ENCODE data around the gene CCNY.

Gene CCNY

GRCh38 chr10:35458500-35459448 lies 122.5 kb downstream of the CCNY start:
- H3K79me2 ChIP-seq (ENCODE audit: low read length): peaks cover 64% of the 10 kb centered on the region
- no peak for DNase-seq
- no peak overlapping the region for H3K9ac ChIP-seq (ENCODE audit: low read length)
- H3K9me2 ChIP-seq (replicated peaks; ENCODE audit: insufficient read depth, low read length): no peaks in the 10 kb centered on the region
- H4K20me1 ChIP-seq (ENCODE audit: insufficient read depth, low read length): no peaks in the 10 kb centered on the region; the same call in 1 of the 2 replicates
- no peak overlapping the region for H3K27ac ChIP-seq (ENCODE audit: low read length)
- no peak overlapping the region for H2AFZ ChIP-seq (ENCODE audit: low read length)
- TF ChIP-seq EZH2 (optimal IDR thresholded peaks at IDR 0.05; ENCODE audit: low read depth, low read length) (no peak), EZH2phosphoT487 (IDR thresholded peaks at IDR 0.05; ENCODE audit: low read length) (no peak)
- TF ChIP-seq, protein P1, sequence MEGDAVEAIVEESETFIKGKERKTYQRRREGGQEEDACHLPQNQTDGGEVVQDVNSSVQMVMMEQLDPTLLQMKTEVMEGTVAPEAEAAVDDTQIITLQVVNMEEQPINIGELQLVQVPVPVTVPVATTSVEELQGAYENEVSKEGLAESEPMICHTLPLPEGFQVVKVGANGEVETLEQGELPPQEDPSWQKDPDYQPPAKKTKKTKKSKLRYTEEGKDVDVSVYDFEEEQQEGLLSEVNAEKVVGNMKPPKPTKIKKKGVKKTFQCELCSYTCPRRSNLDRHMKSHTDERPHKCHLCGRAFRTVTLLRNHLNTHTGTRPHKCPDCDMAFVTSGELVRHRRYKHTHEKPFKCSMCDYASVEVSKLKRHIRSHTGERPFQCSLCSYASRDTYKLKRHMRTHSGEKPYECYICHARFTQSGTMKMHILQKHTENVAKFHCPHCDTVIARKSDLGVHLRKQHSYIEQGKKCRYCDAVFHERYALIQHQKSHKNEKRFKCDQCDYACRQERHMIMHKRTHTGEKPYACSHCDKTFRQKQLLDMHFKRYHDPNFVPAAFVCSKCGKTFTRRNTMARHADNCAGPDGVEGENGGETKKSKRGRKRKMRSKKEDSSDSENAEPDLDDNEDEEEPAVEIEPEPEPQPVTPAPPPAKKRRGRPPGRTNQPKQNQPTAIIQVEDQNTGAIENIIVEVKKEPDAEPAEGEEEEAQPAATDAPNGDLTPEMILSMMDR (IDR thresholded peaks at IDR 0.05; ENCODE audit: low read length): no peak
- H3K4me2 ChIP-seq (ENCODE audit: low read depth, low read length): no peak overlapping the region
- no peaks in the 10 kb centered on the region for H3K36me3 ChIP-seq (replicated peaks; ENCODE audit: insufficient read depth, low read length)
- no peak overlapping the region for H3K4me3 ChIP-seq (ENCODE audit: low read length)
- H3K9me3 ChIP-seq (replicated peaks; ENCODE audit: insufficient read depth, low read length): no peaks in the 10 kb centered on the region
- H3F3A ChIP-seq (ENCODE audit: insufficient read depth, low read length): 0 out of 2 replicates have a peak, but pooled peaks cover 4% of the 10 kb centered on the region
- H3K27me3 ChIP-seq (replicated peaks; ENCODE audit: insufficient read depth, low read length): no peaks in the 10 kb centered on the region
- H3K4me1 ChIP-seq (ENCODE audit: low read length): peaks cover 13% of the 10 kb centered on the region

- DNase-seq: no peak
- no peak overlapping the region for H3K4me3 ChIP-seq (ENCODE audit: low read length)
- H3K36me3 ChIP-seq (replicated peaks; ENCODE audit: insufficient read depth, low read length): no peaks in the 10 kb centered on the region
- H3K27ac ChIP-seq (ENCODE audit: low read length): no peak overlapping the region
- TF ChIP-seq EZH2 (optimal IDR thresholded peaks at IDR 0.05; ENCODE audit: low read depth, low read length) (no peak), EZH2phosphoT487 (IDR thresholded peaks at IDR 0.05; ENCODE audit: low read length) (no peak)
- TF ChIP-seq, protein P1 (IDR thresholded peaks at IDR 0.05; ENCODE audit: low read length): no peak
- no peaks in the 10 kb centered on the region for H3K9me3 ChIP-seq (replicated peaks; ENCODE audit: insufficient read depth, low read length)
- peaks cover 64% of the 10 kb centered on the region for H3K79me2 ChIP-seq (ENCODE audit: low read length)
- no peaks in the 10 kb centered on the region for H3K27me3 ChIP-seq (replicated peaks; ENCODE audit: insufficient read depth, low read length)
- H2AFZ ChIP-seq (ENCODE audit: low read length): no peak overlapping the region
- no peaks in the 10 kb centered on the region for H3K9me2 ChIP-seq (replicated peaks; ENCODE audit: insufficient read depth, low read length)
- H3K4me2 ChIP-seq (ENCODE audit: low read depth, low read length): no peak overlapping the region
- peaks cover 13% of the 10 kb centered on the region for H3K4me1 ChIP-seq (ENCODE audit: low read length)
- H4K20me1 ChIP-seq (ENCODE audit: insufficient read depth, low read length): no peaks in the 10 kb centered on the region; the same call in 1 of the 2 replicates
- H3F3A ChIP-seq (ENCODE audit: insufficient read depth, low read length): 0 out of 2 replicates have a peak, but pooled peaks cover 4% of the 10 kb centered on the region
- H3K9ac ChIP-seq (ENCODE audit: low read length): no peak overlapping the region
Measured at GRCh38 chr10:35459449-35459847, 123.1 kb downstream of the CCNY start.

GRCh38 chr10:35460852-35461460 lies 124.6 kb downstream of the CCNY start:
- no peaks in the 10 kb centered on the region; the same call in 1 of the 2 replicates for H4K20me1 ChIP-seq (ENCODE audit: insufficient read depth, low read length)

More at GRCh38 chr10:35460852-35461460, 124.6 kb downstream of the CCNY start:
- Histone ChIP-seq H3K27ac (ENCODE audit: low read length) (no peak overlapping the region), H2AFZ (ENCODE audit: low read length) (no peak overlapping the region), H3K9ac (ENCODE audit: low read length) (no peak overlapping the region), H3K4me3 (ENCODE audit: low read length) (no peak overlapping the region), H3K27me3 (replicated peaks; ENCODE audit: insufficient read depth, low read length) (no peaks in the 10 kb centered on the region), H3K9me2 (replicated peaks; ENCODE audit: insufficient read depth, low read length) (no peaks in the 10 kb centered on the region), H3K4me2 (ENCODE audit: low read depth, low read length) (no peak overlapping the region), H3K9me3 (replicated peaks; ENCODE audit: insufficient read depth, low read length) (no peaks in the 10 kb centered on the region), H3F3A (ENCODE audit: insufficient read depth, low read length) (0 out of 2 replicates have a peak, but pooled peaks cover 4% of the 10 kb centered on the region), H3K36me3 (replicated peaks; ENCODE audit: insufficient read depth, low read length) (no peaks in the 10 kb centered on the region), H3K4me1 (ENCODE audit: low read length) (peaks cover 13% of the 10 kb centered on the region), H3K79me2 (ENCODE audit: low read length) (peaks cover 71% of the 10 kb centered on the region)
- DNase-seq: no peak
- TF ChIP-seq EZH2 (optimal IDR thresholded peaks at IDR 0.05; ENCODE audit: low read depth, low read length): no peak
- no peak for TF ChIP-seq EZH2phosphoT487 (IDR thresholded peaks at IDR 0.05; ENCODE audit: low read length)
- TF ChIP-seq, protein P1 (IDR thresholded peaks at IDR 0.05; ENCODE audit: low read length): no peak

All from MM.1S (cell line).